ENCODE measurements around the gene UPP2.
A peak's percentile ranks its signal among the peaks of the same experiment; 100 is the strongest.

DNA sequence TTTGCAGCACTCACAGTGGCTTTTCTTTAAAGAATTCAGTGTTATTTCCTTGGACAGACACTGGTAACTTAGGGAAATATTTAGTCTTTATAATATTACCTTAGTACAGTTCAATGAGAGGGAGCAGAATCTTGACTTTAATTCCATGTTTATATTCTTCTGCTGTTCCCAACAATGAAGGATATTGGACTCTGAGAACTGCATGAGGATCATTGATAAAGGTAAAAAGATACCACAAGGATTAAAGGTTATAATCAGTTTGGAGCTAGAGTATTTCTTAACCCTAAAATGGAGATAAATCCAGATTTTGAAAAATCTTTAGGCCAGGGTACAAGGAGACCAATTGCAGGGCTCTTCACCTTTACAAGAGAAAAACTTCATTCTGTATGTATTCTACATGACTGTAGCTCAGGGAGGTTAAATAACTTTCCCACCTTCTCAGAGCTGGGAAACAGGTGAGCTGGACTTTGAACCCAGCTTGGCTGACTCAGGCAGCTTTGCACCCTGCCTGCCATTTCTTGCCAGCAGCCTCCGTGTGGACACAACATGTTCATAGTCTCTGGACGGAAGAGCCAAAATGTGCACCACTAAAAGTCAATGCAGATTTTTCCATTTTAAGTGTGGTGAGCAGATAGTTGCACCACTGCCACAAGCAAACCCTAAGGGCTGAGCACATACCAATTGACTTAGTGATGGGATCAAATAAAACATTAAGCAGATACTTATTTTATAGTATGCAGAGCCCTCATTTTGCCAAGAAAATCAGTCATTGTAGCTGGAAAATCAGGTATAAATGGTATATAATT is 26.7 kb downstream of the UPP2 start:
- TF ChIP-seq ZNF292 (CRISPR knock-in tag; IDR thresholded peaks at IDR 0.05; ENCODE audit: borderline replicate concordance, low read depth), result peak; percentile 97
- TF ChIP-seq NFE2L1 (CRISPR knock-in tag; IDR thresholded peaks at IDR 0.05; ENCODE audit: borderline replicate concordance), result no peak
- TF ChIP-seq HOXA3 (CRISPR knock-in tag; IDR thresholded peaks at IDR 0.05), result peak; percentile 83
- no peak for TF ChIP-seq ZNF24 (IDR thresholded peaks at IDR 0.05)
- TF ChIP-seq, protein P1, sequence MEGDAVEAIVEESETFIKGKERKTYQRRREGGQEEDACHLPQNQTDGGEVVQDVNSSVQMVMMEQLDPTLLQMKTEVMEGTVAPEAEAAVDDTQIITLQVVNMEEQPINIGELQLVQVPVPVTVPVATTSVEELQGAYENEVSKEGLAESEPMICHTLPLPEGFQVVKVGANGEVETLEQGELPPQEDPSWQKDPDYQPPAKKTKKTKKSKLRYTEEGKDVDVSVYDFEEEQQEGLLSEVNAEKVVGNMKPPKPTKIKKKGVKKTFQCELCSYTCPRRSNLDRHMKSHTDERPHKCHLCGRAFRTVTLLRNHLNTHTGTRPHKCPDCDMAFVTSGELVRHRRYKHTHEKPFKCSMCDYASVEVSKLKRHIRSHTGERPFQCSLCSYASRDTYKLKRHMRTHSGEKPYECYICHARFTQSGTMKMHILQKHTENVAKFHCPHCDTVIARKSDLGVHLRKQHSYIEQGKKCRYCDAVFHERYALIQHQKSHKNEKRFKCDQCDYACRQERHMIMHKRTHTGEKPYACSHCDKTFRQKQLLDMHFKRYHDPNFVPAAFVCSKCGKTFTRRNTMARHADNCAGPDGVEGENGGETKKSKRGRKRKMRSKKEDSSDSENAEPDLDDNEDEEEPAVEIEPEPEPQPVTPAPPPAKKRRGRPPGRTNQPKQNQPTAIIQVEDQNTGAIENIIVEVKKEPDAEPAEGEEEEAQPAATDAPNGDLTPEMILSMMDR (CRISPR knock-in tag; IDR thresholded peaks at IDR 0.05), result peak; percentile 24; the same call in 1 of the 2 replicates
- TF ChIP-seq ZFYVE20 (CRISPR knock-in tag; IDR thresholded peaks at IDR 0.05; ENCODE audit: borderline replicate concordance, low read depth), result no peak
- TF ChIP-seq SP1 (IDR thresholded peaks at IDR 0.05), result no peak
- peak; percentile 15; the same call in 1 of the 2 replicates for TF ChIP-seq SP1 (CRISPR knock-in tag; IDR thresholded peaks at IDR 0.05)
- peak; percentile 21 for TF ChIP-seq JARID2 (CRISPR knock-in tag; IDR thresholded peaks at IDR 0.05; ENCODE audit: insufficient replicate concordance)
- peak; percentile 59; the same call in 1 of the 2 replicates for TF ChIP-seq ZNF605 (CRISPR knock-in tag; IDR thresholded peaks at IDR 0.05)
- TF ChIP-seq PHF21A (CRISPR knock-in tag; IDR thresholded peaks at IDR 0.05), result peak; percentile 86
- no peak for TF ChIP-seq SAFB2 (CRISPR knock-in tag; IDR thresholded peaks at IDR 0.05; ENCODE audit: borderline replicate concordance, low read depth)
- TF ChIP-seq, protein P2, sequence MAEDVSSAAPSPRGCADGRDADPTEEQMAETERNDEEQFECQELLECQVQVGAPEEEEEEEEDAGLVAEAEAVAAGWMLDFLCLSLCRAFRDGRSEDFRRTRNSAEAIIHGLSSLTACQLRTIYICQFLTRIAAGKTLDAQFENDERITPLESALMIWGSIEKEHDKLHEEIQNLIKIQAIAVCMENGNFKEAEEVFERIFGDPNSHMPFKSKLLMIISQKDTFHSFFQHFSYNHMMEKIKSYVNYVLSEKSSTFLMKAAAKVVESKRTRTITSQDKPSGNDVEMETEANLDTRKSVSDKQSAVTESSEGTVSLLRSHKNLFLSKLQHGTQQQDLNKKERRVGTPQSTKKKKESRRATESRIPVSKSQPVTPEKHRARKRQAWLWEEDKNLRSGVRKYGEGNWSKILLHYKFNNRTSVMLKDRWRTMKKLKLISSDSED (CRISPR knock-in tag; IDR thresholded peaks at IDR 0.05), result no peak
